ENCODE data around the gene VSTM2L.

VSTM2L gene

DNA sequence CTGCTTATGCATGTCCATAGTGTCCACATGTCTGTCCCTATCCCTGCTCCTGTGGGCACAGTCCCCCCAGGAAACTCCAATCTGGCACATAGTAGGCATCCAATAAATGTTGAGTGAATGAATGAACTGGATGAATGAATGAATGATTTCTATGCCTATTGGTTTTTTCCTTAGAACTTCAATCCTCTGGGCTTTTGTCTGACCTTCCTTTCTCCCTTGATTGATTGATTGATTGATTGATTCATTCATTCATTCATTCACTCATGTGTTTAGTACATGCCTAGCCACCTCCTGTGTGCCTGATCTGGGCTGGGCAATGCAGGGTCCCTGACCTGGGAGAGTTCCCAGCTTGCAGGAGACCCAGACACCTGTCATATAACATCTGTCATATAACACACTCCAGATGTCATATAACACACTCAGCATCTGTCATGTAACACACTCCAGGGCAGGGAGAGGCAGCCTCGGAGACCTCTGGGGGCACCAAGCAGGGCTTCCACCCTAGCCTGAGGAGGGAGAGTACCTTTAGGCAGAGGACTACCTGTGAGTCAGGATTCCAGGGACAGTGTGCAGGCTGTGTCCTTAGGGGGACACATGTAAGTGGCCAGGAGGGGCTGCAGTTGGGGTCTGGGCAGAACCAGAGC lies 17.9 kb downstream of the VSTM2L start:
- DNase-seq, result no peak

- no peak for DNase-seq
Observed at GRCh38 chr20:37921341-37921929, 18.5 kb downstream of the VSTM2L start.

DNA sequence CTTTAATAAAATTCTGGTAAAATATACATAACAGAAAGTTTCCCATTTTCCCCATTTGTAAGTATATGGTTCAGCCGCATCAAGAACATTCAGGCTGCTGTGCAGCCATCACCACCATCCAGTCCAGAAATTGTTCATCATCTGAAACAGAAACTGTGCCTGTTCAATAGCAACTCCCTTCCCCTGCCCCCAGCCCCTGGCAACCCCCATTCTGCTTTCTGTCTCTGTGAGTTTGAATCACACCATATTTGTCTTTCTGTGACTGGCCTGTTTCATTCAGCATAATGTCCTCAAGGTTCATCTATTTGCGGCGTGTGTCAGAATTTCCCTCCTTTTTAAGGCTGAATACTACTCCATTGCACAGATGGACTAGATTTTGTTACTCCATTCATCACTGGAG lies 19.1 kb downstream of the VSTM2L start:
- no peak for DNase-seq

- no peak for DNase-seq
Observed at GRCh38 chr20:37925265-37926165, 22.6 kb downstream of the VSTM2L start.

GRCh38 chr20:37926612-37927011 lies 23.7 kb downstream of the VSTM2L start:
- DNase-seq, result no peak

GRCh38 chr20:37927410-37928095 lies 24.6 kb downstream of the VSTM2L start:
- DNase-seq, result no peak

DNA sequence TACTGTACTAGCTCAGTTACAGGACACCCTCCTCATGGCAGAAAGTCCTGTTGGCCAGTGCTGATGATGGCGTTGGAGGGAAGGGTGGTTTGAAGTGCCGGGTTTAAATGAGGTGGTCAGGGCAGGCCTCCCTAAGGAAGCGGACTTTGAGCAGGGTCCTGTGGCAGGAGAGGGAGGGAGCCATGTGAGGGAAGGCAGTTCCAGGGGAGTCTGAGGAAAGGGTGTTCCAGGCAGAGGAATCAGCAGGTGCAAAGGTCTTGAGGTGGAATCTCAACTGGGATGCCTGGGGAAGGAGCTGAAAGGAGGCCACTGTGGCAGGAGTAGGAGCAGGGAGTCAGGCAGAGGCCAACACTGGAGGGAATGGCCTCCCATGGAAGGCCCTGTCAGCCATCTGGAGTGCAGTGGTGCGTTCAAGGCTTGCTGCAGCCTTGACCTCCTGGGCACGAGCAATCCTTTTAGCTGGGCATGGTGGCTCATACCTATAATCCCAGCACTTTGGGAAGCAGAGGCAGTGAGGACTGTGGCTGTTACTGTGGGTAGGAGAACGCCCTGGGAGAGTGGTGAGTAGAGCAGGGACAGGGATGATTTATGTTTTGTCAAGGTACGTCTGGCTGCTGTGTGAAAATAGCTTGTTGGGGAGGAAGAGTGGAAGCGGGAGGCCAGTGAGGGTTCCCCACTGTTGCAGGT lies 26.2 kb downstream of the VSTM2L start:
- no peak for DNase-seq

DNA sequence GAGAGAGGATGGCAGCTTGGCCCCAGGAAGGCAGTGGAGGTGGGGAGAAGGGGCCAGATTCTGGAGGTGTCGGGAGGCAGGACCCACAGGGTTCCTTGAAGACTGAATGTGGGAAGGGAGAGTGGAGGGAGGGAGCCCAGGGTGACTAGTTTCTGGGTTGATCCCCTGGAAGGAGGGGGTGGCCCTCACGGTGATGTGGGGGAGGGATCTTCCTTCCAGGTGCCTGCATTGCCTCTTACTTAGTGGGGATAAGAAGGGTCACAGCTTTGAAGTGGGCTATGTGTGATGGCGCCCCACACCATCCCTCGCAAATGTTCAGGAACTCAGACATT lies 26.7 kb downstream of the VSTM2L start:
- no peak for DNase-seq

DNA sequence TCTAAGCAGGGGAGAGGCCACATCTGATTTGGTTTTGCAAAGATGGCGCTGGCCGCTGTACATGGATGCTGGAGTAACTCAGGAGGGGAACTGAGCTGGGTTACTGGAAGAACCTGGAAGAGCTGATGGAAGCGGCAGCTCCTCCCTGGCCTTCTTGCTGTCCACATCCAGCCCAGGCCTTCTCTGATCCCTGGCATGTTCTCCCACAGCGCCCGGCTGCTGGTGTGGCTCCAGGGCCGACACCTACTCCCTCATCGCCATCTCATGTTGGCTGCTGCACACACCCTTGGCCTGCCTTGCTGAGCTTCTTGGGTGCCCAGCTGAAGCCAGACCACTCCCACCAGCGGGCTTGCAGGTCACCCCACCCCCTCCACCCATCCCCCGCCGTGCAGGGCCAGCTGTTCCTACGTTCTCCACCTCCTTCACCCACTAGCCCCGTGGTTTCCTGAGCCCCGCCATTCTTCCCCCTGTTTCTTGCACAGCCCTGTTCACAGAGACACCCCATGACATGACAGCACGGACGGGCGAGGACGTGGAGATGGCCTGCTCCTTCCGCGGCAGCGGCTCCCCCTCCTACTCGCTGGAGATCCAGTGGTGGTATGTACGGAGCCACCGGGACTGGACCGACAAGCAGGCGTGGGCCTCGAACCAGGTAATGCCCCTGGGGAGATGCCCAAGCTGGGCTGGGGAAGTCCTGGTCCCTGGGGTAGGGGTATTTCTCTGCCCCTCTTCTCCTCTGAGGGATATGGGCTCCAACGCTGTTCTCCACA lies 28.4 kb downstream of the VSTM2L start:
- no peak for DNase-seq

GRCh38 chr20:37932074-37932473 lies 29.1 kb downstream of the VSTM2L start:
- DNase-seq, result no peak

- no peak for DNase-seq
Observed at GRCh38 chr20:37932919-37933318, 30.0 kb downstream of the VSTM2L start.

GRCh38 chr20:37933786-37934633 lies 31.1 kb downstream of the VSTM2L start:
- DNase-seq, result no peak

- DNase-seq, result no peak
Observed at GRCh38 chr20:37934634-37935375, 31.9 kb downstream of the VSTM2L start.

DNA sequence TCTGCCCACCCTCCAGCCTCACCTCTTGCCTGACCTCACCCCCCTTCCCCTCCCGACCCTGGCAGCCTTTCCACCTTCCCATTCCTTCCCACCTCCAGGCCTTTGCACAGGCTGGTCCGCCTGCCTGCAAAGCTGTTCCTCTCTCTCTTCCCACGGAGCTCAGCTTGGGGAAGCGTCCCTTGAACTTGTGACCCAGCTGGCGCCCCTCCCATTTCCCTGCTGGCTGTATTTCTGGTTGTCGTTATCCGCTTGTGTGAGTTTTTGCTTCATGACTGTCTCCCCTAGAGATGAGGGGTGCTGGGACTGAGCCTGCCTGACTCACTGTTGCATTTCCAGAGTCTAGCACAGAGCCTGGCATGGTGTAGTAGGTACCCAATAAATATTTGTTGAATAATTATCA lies 32.5 kb downstream of the VSTM2L start:
- no peak for DNase-seq

- DNase-seq, result no peak
Observed at GRCh38 chr20:37936041-37936440, 33.1 kb downstream of the VSTM2L start.

DNA sequence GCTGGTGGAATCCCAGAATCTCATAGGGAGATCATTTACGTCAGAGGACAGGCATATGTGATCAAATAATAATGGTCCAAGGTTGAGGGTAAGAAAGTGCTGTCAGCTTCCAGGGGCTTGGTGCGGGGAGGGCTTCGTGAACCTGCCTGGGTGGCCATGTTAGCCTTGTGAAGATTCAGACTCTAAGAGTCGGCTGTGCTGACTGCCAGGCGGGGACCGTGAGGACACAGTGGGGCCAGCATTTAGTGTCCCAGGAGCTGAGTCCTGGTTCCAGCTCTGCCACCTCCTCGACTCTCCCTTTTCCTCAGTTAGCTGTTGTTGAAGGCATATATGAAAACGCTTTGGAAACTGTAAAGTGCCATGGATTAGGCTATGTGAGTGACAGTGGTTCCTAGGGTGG lies 33.5 kb downstream of the VSTM2L start:
- no peak for DNase-seq

DNA sequence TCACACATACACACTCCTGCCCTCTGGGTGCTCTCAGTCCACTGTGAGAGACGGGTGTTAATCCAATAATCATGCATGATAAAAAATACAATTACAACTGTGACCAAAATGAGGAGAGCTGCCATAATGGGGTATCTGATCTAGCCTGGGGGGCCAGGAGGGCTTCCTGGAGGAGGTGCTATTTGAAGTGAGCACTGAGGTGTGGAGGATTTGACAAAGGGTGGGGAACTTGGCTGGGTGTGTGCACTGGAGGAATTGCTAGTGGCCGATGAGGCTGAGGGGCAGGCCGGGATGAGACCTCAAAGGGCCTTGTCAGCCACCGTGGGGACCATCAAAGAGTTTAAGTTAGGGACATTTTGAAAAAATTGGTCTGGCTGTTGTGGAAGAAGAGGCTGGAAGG lies 34.8 kb downstream of the VSTM2L start:
- DNase-seq, result no peak

DNA sequence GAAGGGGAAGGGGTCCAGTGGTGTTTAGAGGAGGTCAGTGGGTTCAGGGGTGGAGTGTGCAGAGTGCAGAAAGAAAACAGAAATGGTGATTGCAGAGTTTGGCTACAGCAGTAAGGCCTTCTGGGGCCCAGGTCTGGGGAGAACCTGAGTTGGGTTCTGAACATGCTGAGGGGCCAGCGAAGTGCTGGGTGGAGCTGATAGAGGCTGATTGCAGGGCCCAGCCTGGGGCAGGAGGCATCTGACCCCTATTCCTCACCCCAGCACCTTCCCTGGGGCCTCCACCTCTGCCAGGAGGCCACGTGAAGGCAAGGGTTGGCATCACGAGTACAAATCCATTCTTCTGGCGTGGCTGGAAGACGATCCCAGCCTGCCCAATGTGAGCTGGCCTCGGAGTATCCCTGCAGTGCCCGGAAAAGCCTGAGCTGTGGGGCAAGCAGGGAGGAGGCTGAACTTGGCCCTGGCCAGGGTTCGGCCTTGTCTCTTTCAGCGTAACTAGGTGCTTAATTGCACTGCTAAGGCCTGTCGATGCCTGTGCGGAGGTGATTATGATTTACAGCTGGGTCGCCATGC lies 35.3 kb downstream of the VSTM2L start:
- DNase-seq, result no peak

DNA sequence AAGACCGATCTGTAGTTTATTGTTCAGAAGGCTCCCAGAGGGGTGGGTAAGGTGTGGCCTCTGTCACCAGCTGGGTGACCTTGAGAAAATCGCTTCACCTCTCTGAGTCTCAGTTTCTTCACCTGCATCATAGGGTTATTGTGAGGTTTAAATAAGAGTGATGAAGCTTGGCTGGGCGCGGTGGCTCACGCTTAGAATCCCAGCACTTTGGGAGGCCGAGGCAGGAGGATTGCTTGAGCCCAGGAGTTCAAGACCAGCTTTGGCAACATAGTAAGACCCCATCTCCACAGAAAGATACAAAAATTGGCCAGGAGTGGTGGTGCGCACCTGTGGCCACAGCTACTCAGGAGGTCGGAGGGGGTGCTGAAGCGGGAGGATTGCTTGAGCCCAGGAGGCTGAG lies 36.0 kb downstream of the VSTM2L start:
- DNase-seq, result no peak

All from activated CD8-positive, alpha-beta memory T cell treated with anti-CD3 and anti-CD28 coated beads, Interleukin-2, amount 50 U/mL, for 48 hours (primary cell).